Peyer's patch (tissue), 4 donors: ENCODE results near the gene TMEM176A.

ENCODE experiments used
- CTCF ChIP-seq, 6 experiments: fragments of 450-650 bp in 4 of 6; fragments of 200-600 bp in 2 of 6; sonication (generic) in 1 of 6; IDR thresholded peaks; one replicate each; pipeline ENCODE4 v1.5.1; 2017 to 2019; ENCODE audit warnings: antibody characterized with exemption in 6 of 6, mild to moderate bottlenecking in 3 of 6, moderate library complexity in 1 of 6
- POLR2A ChIP-seq, 2 donors: fragments of 450-650 bp; IDR thresholded peaks; one replicate each; pipeline ENCODE4 v1.5.1; 2017; ENCODE audit warnings: antibody characterized with exemption in 2 of 2, mild to moderate bottlenecking in 2 of 2, moderate library complexity in 2 of 2

- no peak for TF ChIP-seq CTCF (IDR thresholded peaks at IDR 0.05)
- TF ChIP-seq POLR2A (IDR thresholded peaks at IDR 0.05), result no peak
Measured at GRCh38 chr7:150846291-150847115, 45.9 kb downstream of the TMEM176A start.
